Measurements from ENCODE around the gene MARCHF3. TPM values are rescaled to one million over a fixed set of nuclear protein-coding genes. Genes with fewer than 3 reads are reported as not detected.
"Not testable (repeated sequence)": the region's sequence is repeated elsewhere in the genome, so short reads cannot be mapped to it uniquely, and the experiment has no call there.

Gene MARCHF3
- total RNA-seq, 1 donor from 2014 or later, result 28.1 TPM

DNA sequence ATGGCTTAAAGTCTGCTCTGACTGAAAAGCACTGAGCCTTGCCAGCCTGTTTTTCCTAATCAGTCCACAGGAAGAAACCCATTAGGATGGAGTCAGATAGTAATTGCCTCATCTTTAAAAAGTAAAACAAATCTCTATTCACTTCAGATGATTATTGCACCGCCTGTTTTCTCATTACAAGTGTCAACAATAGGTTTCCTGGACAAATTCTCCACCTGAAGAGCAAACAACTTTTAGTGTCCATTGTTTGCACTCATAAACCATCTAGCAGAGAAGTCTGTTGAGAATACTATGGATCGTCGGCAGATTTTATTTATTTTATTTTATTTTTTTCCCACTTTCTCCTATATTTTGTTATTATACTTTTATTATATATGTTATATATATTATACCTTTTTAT is 22.7 kb upstream of the MARCHF3 start:
- DNase-seq (ENCODE audit: low spot score in 2 of 2), result no peak

DNA sequence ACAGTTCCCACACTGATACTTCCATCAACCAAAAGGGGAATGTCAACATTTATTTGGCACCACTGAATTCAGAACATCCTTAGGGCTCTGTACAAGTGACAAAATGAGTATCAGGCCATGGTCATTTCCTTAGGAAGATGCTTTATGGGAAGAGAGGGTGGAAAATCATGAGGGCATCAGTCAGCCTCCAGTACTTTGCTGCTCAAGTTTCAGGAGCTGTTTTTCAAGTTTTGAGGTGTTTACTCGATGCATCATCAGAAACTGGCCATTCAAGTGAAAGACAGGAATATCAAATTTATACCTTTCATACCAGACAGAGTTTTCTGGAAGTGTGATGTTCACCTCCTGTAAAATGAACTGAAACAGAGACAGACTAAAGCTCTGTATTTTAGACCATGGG is 21.2 kb upstream of the MARCHF3 start:
- DNase-seq (ENCODE audit: low spot score in 2 of 2) (no peak), FAIRE-seq (no peak)

More for the DNA sequence above, 22.7 kb upstream of the MARCHF3 start:
- FAIRE-seq, result no peak

DNA sequence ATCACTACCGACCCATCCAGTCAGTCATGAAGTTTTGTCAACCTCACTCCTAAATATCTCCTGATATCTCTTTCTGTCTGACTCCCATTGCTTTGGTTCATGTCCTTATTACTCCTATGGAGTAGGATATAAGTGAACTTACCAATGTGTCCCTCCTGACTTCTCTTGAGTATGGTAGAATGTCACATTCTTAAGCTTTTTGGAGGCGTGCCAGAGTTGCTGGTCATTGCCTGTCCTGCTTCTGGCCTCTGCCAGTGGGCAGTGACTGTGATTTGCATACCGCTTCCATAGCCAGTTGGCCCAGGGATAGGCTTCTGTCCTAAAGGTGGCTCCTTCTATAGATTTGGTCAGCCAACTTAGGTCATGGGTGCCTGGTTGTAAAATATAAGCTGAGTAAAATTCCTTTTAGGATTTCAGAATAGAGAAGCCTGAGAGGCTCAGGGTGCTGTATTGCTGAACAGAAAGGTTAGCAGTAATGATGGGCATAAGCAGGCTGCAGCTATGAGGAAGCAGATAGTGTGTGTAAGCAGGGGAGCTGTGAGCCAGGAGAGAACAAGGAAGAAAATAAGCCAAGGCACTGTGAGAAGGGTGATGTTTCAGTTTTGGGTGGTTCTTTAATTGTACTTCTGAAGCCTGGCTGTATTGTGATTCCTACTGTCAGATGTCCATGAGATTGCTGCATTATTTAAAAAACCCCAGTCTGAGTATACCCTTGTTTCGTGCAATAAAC is 16.1 kb upstream of the MARCHF3 start:
- DNase-seq (ENCODE audit: low spot score in 2 of 2) (no peak), FAIRE-seq (no peak)

DNA sequence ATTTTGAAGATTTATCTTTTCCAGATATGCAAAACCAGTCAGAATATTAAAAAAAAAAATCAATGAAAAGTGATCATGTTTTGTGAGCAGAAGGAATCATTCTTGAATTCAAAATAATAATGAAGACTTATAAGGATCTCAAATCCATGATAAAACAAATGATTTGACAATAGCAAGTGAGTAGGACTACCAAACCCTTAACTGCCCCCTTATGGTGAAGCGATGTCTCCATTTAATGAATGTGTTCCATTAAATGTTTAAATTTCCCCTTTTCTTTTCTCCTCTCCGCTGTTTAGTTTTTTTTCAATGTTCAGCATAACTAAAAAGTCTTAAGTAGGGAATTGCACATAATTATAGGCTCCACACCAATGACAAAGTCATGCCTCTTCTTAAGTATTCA is 12.2 kb upstream of the MARCHF3 start:
- DNase-seq (ENCODE audit: low spot score in 2 of 2) (no peak), FAIRE-seq (no peak)

DNA sequence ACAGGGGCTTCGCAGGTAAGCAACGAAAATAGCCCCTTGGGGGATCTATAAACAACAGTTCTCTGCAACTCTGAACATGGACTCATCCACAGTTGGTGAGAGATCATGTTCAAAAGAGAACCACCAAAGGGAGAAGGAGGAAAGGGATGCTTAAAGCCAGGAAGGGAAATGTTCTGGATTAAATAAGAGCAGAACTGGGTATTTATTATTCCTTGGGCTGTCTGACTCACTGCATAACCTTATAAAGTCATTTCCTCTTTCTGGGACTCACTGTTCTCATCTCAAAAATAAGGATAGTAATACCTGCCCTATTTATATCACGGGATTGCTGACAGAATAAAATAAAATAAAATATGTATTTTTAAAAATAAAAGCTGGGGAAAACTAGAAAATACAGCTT is 11.2 kb upstream of the MARCHF3 start:
- FAIRE-seq (no peak), DNase-seq (ENCODE audit: low spot score in 2 of 2) (no peak)

DNA sequence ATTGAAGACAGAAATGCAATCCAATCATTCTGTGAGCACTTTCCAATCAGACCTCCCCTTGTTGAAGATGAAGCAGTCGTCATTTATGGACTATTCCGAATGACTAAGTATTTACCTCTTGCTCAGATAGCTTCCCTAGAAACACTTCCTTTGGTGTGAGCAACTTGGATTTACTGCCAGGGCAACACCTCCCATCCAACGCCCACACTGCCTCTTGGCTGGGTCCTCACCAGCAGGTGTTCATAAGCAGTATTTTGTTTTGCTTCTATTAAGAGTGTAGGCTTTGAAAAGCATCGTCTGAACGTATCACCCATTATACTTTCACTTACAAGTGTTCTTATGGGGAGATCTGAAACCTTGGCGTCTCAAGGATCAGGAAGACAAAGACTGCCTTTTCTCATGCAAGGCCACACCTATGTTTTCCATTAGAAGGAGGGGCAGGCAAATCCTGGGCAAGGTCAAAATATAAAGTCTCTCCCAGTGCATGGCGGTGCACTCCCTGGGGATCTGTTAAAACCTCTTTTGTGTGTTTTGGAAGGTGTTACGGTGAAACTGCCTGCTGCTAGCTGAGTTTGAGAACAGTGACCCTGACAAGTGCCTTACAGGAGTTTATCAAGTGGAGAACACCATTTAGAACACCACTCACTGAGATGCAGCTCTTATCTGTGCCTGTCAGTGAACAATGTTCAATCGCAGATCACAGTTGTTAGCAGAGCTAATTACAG is 10.6 kb upstream of the MARCHF3 start:
- no peak for FAIRE-seq

DNA sequence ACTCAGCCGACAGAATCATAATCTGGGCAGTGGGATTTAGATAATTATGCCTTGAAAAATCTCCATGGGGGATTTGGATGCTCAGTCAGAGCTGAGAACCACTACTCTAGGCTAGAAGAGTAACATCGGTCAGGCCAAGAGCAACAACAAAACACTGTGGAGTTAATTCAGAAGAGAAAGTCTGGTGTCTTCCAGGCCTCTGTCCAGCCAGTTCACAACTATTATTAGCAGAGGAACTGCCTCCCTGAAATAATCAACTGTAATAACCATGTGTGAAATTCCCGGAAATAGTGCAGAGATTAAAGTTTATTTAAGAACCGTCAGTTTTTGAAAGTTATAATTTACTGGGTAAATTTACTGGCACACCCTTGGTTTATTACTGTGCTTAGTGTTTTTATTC is 8.2 kb upstream of the MARCHF3 start:
- DNase-seq (ENCODE audit: low spot score in 2 of 2), result no peak
- FAIRE-seq, result no peak

More for the DNA sequence above, 10.6 kb upstream of the MARCHF3 start:
- DNase-seq (ENCODE audit: low spot score in 2 of 2), result no peak

DNA sequence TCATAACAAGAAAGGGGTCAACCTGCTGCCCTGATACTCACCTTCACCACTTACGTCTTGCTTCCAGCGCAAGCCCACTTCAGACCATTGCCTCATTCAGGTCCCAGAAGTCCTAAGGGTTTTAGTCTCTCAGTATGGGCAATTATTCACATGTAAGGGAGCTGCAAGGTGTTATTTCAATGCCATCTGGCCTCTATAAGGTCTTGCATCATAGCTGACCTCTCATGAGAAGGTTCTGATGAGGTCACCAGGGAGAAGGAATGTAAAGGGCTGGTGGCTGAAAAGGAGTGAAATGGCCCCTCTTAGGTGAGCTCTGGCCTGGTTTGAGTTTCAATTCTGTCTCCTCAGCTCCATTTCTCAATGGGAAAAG is 1.5 kb upstream of the MARCHF3 start:
- DNase-seq (ENCODE audit: low spot score in 2 of 2) (no peak), FAIRE-seq (no peak)

DNA sequence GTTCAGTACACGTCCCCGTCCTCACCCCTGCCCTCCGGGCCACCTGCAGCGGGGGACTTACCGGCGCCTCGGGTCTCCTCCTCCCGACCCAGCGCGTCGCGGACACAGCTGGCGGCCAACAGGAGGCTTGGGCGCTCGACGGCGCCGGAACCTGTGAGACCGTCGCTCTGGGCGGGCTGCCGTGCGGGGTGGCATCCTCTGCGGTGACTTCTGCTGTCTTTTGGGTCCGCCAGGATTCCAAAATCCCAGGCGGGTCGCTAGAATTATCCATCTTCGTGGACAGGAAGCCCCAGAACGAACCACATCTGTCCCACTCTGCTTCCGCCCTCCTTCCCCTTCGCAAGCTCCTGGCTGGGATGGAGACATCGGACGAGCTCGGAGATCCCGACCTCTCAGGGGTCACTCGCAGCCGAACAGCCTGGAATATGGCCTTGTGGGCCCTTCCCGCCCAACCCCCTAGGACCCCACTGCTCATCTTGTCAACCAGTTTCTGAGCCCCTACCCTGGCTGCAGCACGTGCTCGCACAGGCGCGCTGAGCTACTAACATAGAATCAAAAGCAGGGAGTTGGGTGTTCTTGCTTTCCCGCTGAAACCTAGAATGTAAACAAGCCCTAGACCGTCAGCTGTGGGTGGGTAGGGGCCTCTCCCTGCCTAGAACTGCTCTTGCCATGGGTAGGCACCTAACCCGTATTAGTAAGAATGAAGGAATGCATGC is 947 bp upstream of the MARCHF3 start:
- FAIRE-seq (no peak), DNase-seq (ENCODE audit: low spot score in 2 of 2) (no peak)

DNA sequence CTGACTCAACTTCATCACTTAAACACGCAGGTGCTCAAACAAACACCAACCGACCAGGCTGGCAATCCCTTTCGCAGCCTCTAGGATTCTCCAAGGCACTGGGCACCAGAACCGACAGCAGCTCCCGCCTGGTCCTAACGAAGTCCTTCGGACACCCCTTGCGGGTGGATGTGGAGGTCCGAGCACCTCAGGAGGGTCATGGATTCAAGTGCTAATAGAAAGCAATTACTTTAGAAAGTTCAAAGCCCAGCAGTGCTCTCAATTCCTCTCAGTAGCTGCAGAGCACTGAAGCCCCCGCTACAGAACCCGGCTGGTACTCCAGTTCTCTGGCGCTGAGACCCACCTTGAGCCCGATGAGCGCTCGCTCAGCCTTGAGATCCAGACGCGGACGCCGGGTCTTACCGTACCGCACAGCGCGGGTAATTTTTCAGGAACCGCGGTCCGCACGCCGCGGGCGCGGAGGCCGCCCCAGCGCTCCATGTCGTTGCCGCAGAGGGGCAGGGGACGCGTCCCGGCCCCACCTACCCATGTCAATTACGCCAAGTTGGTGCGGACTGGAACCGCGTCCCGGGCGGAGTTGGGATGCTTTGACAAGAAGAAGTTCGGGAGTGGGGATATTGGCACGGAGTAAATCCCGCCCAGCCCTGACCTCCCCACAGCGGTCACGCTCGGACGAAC is 638 bp downstream of the MARCHF3 start:
- FAIRE-seq, result no peak
- DNase-seq (ENCODE audit: low spot score in 2 of 2), result no peak

DNA sequence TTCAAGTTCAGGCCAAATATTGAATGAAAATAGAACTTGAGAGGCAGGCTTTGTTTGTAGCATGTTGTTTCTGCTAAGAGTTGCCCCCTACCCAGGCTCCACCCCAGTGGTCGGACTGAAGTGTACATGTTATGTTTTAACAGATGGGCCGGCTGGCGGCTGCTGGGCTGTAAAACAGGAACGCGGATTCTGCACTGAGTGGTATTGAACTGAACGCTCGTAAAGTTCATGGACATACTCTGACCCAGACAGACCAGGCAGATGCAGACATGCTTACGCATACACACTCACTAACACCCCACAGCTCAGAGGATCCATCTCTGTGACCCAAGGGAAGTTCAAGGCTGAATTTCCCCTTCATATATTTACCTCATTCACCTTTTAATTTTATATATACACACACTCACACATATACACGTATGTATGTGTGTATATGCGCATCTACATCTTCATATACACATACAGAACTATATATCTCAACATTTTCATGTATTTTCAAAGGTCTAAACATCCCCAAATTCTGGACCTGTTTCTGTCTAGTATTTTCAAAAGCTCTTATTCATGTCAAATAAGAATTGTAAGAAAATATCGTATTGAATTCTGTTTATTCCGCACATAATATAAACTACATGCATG is 1.4 kb downstream of the MARCHF3 start:
- DNase-seq (ENCODE audit: low spot score in 2 of 2) (no peak), FAIRE-seq (no peak)

DNA sequence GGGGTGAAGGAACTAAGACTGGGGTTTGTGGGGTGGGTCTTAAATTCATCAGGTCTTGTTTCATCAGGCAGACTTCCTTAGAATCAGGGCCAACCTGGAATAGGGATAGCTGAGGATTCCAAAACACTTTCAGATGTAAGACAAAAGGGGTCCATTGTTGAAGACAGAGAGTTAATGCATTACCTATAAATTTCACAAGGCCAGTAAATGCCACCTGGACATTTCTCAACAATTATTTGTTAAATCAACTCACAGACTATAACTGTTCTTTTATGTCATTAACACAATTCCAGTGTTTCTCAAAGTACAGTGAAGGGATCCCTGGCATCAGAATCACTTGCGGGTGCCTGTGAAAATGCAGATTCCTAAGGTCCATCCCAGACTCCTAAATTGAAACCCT is 2.8 kb downstream of the MARCHF3 start:
- FAIRE-seq, result no peak

DNA sequence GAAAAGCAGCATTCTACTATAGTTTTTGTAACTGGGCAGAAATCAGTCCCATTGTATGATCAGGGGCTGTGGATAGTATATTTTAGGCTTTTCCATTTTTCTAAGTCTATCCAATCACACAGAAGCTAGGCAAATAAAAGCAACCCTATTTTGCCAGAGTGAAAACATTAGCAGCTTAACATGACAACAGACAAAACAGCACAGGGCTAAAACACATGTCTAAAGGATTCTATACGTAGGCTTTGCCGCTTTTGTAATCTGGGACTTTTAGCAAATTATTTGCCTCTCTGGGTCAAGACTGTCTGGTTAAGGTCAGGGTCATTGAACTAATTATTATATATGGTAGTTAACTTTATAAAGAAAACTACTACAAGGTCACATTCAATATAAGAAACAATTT is 4.2 kb downstream of the MARCHF3 start:
- DNase-seq (ENCODE audit: low spot score in 2 of 2), result no peak
- no peak for FAIRE-seq

More for the DNA sequence above, 2.8 kb downstream of the MARCHF3 start:
- no peak for DNase-seq (ENCODE audit: low spot score in 2 of 2)

DNA sequence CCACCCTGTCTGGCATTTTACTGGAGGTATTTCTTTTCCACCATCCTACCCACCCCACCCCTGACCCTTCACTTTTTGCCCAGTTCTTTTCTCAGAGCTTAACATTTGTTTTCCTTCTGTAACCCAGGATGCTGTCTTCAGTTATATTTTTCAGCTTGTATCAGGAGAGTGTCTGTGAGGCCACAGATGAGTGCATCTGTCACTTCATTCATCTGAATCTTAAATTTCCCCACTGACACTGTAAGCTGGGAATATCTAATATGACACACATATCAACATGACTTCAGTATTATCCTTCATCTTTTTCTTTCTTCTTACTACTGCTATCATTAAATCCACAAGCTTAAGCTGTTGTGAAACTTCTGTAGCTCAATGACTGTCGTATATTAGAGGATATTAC is 4.9 kb downstream of the MARCHF3 start:
- DNase-seq (ENCODE audit: low spot score in 2 of 2), result no peak

DNA sequence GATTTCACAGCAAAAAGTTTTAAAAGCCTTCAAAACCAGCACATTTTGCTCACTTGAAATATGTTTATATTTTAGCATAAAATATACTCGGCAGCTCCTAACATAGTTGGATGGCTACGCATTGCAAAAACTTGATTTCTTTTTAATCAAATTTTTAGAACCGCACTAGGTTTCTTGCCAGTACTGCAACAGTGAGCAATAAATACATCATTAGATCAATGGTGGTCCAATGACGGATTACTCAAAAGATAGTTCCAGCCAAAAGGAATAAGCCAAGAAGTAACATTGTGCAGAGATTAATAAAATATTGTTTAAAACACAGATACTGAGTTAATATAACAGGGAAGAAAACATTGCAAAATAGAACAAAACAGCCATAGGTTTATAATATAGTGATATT is 5.5 kb downstream of the MARCHF3 start:
- no peak for FAIRE-seq
- no peak for DNase-seq (ENCODE audit: low spot score in 2 of 2)

More for the DNA sequence above, 4.9 kb downstream of the MARCHF3 start:
- FAIRE-seq, result no peak

DNA sequence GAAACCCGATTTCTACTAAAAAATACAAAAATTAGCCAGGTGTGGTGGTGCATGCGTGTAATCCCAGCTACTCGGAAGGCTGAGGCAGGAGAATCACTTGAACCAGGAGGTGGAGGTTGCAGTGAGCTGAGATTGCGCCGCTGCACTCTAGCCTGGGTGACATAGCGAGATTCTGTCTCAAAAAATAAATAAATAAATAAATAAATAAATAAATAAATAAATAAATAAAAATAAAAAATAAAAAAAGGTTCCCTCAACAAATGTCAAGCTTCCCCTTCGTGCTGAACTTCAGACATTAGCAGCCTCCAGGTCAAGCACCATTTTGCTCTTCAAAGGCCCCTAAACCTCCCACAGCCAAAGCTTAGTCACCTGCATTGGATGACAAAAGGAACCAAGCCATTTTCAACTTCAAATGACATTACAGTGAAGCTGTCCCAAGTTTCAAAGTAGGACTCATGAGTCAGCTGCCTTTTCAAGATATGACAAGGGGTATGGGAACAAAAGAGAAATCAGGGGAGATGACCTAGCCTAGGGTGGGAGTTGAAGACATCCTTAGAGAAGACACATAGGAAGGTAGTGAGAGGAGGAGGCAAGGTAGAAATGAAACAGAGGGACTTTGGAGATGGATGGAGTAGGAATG is 6.7 kb downstream of the MARCHF3 start:
- not testable (repeated sequence) for FAIRE-seq

DNA sequence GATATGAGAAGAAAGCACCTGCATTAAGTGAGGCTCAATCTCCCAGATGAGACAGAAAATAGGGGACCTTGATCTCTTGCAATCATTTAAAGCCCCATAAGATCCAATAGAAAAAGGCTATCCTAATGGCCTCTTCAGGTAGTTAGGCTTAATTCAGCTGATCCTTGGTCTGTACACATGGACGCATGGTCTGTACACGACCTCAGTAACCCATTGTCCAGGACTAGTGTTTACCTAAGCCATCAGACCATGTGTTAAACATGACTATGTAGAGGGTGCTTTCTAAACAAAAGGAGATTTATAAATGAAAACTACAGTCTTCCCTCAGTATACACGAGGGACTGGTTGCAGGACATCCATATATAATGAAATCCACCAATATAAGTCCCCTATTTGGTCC is 7.5 kb downstream of the MARCHF3 start:
- DNase-seq (ENCODE audit: low spot score in 2 of 2) (no peak), FAIRE-seq (no peak)

More for the DNA sequence above, 6.7 kb downstream of the MARCHF3 start:
- not testable (repeated sequence) for DNase-seq (ENCODE audit: low spot score in 2 of 2)

DNA sequence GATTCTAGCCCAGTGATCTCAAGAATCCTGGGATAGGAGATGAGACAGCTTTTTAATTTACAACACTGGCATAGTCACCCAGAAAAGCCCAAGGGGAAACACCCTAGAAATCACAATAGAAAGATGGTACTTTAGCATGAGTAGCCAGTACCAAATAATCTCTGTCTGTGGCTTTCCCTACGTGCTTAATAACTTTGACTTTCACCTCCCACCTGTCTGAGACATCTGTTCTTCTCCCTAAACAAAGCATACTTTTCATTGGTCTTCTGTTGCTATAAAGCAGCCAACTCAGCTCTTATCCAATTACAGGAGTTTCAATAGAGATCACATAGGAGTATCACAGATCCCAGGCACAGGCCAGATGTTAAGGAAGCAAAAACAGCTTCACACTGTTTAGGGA is 10.4 kb downstream of the MARCHF3 start:
- FAIRE-seq, result no peak
- no peak for DNase-seq (ENCODE audit: low spot score in 2 of 2)

DNA sequence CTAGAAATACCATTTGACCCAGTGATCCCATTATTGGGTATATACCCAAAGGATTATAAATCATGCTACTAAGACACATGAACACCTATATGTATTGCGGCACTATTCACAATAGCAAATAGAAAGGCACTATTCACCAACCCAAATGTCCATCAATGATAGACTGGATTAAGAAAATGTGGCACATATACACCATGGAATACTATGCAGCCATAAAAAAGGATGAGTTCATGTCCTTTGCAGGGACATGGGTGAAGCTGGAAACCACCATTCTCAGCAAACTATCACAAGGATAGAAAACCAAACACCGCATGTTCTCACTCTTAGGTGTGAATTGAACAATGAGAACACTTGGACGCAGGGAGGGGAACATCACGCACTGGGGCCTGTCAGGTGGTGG is 13.6 kb downstream of the MARCHF3 start:
- DNase-seq (ENCODE audit: low spot score in 2 of 2); FAIRE-seq: not testable (repeated sequence)

DNA sequence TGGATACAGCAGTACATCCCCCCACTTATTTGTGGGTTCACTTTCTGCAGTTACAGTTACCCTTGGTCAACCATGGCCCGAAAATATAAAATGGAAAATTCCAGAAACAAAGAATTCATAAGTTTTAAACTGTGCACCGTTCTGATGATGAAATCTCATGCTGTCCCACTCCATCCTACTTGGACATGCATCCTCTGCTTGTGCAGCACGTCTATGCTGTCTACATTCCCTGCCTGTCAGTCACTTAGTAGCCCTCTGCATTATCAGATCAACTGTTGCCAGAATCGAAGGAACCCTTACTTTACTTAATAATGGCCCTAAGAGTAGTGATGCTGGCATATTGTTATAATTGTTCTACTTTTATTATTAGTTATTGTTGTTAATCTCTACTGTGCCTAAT is 14.6 kb downstream of the MARCHF3 start:
- DNase-seq (ENCODE audit: low spot score in 2 of 2), result no peak
- FAIRE-seq, result no peak

Measured in frontal cortex (tissue), 4 donors.